ENCODE measurements around the gene PCNX3. TPM values are rescaled to one million over a fixed set of nuclear protein-coding genes. Genes with fewer than 3 reads are reported as not detected.

The PCNX3 gene
- total RNA-seq, 1 experiment from 2014 or later: 50.4 TPM

DNA sequence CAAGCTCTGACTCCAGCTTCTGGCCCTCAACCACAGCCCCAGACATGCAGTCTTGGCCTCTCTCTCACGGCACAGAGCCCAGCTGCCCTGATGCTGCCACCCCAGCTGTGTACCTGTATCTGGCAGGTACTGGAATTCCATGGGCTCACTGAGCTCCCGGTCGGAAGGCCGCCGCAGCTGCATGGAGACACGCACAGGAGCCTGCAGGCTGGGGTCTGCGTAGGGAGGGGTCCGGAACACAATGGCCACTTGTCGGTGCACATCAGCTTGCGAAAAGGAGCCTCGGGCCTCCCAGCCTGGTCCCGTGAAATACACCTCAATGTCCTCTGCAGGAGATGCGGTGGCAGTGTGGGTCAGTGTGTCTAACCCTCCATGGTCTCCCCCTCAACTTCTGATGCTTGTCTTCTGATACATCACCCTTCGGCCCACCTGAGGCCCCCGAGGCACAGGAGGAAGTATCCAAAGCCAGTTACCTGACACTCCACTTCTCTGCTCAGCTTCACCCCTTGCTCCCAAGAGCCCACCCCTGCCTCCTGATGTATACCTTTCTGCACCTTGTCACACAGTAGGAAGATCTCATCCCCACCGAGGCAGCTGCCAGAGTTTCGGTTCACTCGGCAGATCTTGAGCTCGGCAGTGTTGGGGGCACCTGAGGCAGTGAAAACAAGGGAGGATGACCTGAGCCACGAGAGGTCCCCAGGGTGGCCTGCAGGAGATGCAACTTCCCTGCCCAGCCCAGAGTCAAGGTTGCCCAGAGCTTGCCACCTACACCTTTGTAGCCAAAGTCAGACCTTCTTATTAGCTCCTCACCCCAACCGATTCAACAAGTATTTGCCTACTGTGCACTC is 42.8 kb downstream of the PCNX3 start:
- Histone ChIP-seq H3K27ac (ENCODE audit: low read depth, low read length) (no peak overlapping the region), H3K36me3 (ENCODE audit: control insufficient read depth in 1 of 2, insufficient read depth in 2 of 2, low read length in 2 of 2) (peaks cover 41 to 57% of the 10 kb centered on the region in 2 experiments), H3K4me2 (ENCODE audit: low read length) (no peak overlapping the region), H2AFZ (ENCODE audit: low read depth, low read length, poor library complexity, severe bottlenecking) (no peak overlapping the region), H3K4me1 (ENCODE audit: control insufficient read depth in 1 of 2, insufficient read depth in 2 of 2, low read length in 2 of 2) (peaks cover 13 to 20% of the 10 kb centered on the region in 2 experiments), H3K9me3 (ENCODE audit: control insufficient read depth in 1 of 2, insufficient read depth in 1 of 2, low read depth in 1 of 2, low read length in 2 of 2) (no peaks in the 10 kb centered on the region), H3K27me3 (ENCODE audit: insufficient read depth, low read length) (no peaks in the 10 kb centered on the region), H3K79me2 (ENCODE audit: insufficient read depth, low read length) (peaks cover 52% of the 10 kb centered on the region), H3K9ac (ENCODE audit: low read length) (no peak overlapping the region), H3K4me3 (replicated peaks in 1 of 2; ENCODE audit: low read depth in 1 of 2, low read length in 2 of 2) (no peak overlapping the region), H3K9me2 (ENCODE audit: insufficient read depth) (no peaks in the 10 kb centered on the region), H4K20me1 (ENCODE audit: insufficient read depth) (no peaks in the 10 kb centered on the region)
- no peak for DNase-seq (ENCODE audit: low read depth, low spot score)
- TF ChIP-seq EGR1 (IDR thresholded peaks at IDR 0.05; ENCODE audit: low read depth) (no peak), SRF (IDR thresholded peaks at IDR 0.05; ENCODE audit: low read depth) (no peak), ZFX (IDR thresholded peaks at IDR 0.05) (no peak), JUND (IDR thresholded peaks at IDR 0.05) (no peak), CEBPB (IDR thresholded peaks at IDR 0.05; ENCODE audit: low read depth) (no peak), ZNF274 (IDR thresholded peaks at IDR 0.05; ENCODE audit: low read depth, low read length) (no peak), ELF1 (IDR thresholded peaks at IDR 0.05; ENCODE audit: borderline replicate concordance, low read depth) (no peak), CBX3 (IDR thresholded peaks at IDR 0.05; ENCODE audit: low read depth) (no peak), POLR2AphosphoS5 (IDR thresholded peaks at IDR 0.05; ENCODE audit: low read depth, low read length) (no peak), SIN3A (IDR thresholded peaks at IDR 0.05; ENCODE audit: low read depth) (no peak), TCF7L2 (IDR thresholded peaks at IDR 0.05; ENCODE audit: borderline replicate concordance, extremely low read depth, insufficient read depth, insufficient read length) (no peak), FOSL1 (IDR thresholded peaks at IDR 0.05; ENCODE audit: low read depth) (no peak), EZH2phosphoT487 (IDR thresholded peaks at IDR 0.05; ENCODE audit: borderline replicate concordance) (no peak), POLR2A (IDR thresholded peaks at IDR 0.05; ENCODE audit: borderline replicate concordance, extremely low read depth, insufficient read depth, insufficient read length) (no peak), EZH2 (IDR thresholded peaks at IDR 0.05) (no peak), RAD21 (IDR thresholded peaks at IDR 0.05; ENCODE audit: low read depth) (no peak)
- TF ChIP-seq, protein P1, sequence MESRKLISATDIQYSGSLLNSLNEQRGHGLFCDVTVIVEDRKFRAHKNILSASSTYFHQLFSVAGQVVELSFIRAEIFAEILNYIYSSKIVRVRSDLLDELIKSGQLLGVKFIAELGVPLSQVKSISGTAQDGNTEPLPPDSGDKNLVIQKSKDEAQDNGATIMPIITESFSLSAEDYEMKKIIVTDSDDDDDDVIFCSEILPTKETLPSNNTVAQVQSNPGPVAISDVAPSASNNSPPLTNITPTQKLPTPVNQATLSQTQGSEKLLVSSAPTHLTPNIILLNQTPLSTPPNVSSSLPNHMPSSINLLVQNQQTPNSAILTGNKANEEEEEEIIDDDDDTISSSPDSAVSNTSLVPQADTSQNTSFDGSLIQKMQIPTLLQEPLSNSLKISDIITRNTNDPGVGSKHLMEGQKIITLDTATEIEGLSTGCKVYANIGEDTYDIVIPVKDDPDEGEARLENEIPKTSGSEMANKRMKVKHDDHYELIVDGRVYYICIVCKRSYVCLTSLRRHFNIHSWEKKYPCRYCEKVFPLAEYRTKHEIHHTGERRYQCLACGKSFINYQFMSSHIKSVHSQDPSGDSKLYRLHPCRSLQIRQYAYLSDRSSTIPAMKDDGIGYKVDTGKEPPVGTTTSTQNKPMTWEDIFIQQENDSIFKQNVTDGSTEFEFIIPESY (IDR thresholded peaks at IDR 0.05; ENCODE audit: extremely low read depth, insufficient replicate concordance, low read length): no peak
- TF ChIP-seq, protein P2, sequence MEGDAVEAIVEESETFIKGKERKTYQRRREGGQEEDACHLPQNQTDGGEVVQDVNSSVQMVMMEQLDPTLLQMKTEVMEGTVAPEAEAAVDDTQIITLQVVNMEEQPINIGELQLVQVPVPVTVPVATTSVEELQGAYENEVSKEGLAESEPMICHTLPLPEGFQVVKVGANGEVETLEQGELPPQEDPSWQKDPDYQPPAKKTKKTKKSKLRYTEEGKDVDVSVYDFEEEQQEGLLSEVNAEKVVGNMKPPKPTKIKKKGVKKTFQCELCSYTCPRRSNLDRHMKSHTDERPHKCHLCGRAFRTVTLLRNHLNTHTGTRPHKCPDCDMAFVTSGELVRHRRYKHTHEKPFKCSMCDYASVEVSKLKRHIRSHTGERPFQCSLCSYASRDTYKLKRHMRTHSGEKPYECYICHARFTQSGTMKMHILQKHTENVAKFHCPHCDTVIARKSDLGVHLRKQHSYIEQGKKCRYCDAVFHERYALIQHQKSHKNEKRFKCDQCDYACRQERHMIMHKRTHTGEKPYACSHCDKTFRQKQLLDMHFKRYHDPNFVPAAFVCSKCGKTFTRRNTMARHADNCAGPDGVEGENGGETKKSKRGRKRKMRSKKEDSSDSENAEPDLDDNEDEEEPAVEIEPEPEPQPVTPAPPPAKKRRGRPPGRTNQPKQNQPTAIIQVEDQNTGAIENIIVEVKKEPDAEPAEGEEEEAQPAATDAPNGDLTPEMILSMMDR (IDR thresholded peaks at IDR 0.05 in 2 of 3, conservative IDR thresholded peaks at IDR 0.05 in 1 of 3; ENCODE audit: borderline replicate concordance in 1 of 3, insufficient read depth in 1 of 3, low read depth in 2 of 3, low read length in 2 of 3): no peak
- TF ChIP-seq, protein P3, sequence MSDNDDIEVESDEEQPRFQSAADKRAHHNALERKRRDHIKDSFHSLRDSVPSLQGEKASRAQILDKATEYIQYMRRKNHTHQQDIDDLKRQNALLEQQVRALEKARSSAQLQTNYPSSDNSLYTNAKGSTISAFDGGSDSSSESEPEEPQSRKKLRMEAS (IDR thresholded peaks at IDR 0.05): no peak
- TF ChIP-seq, protein P4, sequence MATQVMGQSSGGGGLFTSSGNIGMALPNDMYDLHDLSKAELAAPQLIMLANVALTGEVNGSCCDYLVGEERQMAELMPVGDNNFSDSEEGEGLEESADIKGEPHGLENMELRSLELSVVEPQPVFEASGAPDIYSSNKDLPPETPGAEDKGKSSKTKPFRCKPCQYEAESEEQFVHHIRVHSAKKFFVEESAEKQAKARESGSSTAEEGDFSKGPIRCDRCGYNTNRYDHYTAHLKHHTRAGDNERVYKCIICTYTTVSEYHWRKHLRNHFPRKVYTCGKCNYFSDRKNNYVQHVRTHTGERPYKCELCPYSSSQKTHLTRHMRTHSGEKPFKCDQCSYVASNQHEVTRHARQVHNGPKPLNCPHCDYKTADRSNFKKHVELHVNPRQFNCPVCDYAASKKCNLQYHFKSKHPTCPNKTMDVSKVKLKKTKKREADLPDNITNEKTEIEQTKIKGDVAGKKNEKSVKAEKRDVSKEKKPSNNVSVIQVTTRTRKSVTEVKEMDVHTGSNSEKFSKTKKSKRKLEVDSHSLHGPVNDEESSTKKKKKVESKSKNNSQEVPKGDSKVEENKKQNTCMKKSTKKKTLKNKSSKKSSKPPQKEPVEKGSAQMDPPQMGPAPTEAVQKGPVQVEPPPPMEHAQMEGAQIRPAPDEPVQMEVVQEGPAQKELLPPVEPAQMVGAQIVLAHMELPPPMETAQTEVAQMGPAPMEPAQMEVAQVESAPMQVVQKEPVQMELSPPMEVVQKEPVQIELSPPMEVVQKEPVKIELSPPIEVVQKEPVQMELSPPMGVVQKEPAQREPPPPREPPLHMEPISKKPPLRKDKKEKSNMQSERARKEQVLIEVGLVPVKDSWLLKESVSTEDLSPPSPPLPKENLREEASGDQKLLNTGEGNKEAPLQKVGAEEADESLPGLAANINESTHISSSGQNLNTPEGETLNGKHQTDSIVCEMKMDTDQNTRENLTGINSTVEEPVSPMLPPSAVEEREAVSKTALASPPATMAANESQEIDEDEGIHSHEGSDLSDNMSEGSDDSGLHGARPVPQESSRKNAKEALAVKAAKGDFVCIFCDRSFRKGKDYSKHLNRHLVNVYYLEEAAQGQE (IDR thresholded peaks at IDR 0.05; ENCODE audit: low read depth): no peak
- RAD21 ChIA-PET (ENCODE audit: low non-redundant PET in 1 of 2, low total read pairs in 2 of 2, uncharacterized antibody in 2 of 2, unreplicated experiment in 2 of 2): no interaction called here
- POLR2A ChIA-PET: no interaction called here
- CTCF ChIA-PET: no interaction called here
- no peak for ATAC-seq
- BruUV-seq (replicated peaks): no TSS peak
- intact Hi-C loops (cut with micrococcal nuclease): no loop called here

All from HCT116 (cell line).